Globus pallidus (tissue), 1 donor: Measurements from ENCODE around the gene PDE8A.
A peak's percentile ranks its signal among the peaks of the same experiment; 100 is the strongest.
"Not testable (repeated sequence)": the region's sequence is repeated elsewhere in the genome, so short reads cannot be mapped to it uniquely, and the experiment has no call there.

Experiments
- DNase-seq: peaks from one replicate; pipeline ENCODE4 v3.0.0-alpha.2; 2015; ENCODE audit warnings: low spot score

Gene PDE8A

GRCh38 chr15:85131915-85132314 lies 150.3 kb downstream of the PDE8A start:
- DNase-seq = no peak

DNA sequence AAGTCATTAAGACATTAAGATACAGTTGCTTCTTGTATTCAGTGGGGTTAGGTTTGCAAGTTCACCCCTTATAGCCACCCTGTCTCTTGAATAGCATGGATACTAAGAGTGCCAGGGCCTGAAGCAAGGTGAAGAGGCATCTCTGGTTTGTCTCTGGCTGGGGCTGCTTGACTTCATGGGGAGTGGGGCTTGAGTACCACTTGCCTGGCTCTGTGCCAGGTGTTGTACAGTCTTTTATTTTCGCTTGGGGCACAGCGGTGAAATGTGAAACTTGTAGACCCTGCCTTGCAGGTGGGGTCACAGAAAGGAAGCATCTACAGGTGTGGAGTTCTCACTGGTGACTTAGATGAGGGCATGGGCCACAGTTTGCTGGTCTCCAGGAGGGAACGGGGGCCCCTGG lies 152.1 kb downstream of the PDE8A start:
- DNase-seq = no peak

DNA sequence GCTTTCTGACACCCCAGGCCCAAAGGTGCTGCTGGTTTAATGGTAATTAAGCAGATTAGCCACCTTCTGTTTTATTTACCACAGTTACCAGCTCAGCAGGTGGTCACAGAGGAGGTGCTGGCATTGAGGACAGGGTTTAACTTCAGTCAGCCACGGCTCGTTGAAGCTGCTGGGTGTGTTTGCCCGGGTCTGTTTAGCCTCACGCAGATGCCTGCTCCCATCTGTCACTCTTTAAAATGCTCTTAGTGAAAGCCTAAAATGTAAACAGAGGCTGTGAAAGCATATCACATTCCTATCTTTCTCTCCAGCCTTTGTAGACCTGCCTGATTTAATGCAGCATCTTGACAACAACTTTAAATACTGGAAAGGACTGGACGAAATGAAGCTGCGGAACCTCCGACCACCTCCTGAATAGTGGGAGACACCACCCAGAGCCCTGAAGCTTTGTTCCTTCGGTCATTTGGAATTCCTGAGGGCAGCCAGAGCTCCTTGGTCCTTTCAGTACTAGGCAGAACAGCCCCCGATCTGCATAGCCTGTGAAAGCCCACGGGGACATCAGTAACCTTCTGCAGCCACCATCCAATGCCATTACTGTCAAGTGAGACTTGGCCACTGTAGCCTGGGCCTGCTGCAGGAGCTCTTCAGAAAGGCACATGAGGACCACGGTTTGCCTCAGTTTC lies 156.0 kb downstream of the PDE8A start:
- no peak for DNase-seq

GRCh38 chr15:85139391-85139790 lies 157.7 kb downstream of the PDE8A start:
- DNase-seq = no peak

DNA sequence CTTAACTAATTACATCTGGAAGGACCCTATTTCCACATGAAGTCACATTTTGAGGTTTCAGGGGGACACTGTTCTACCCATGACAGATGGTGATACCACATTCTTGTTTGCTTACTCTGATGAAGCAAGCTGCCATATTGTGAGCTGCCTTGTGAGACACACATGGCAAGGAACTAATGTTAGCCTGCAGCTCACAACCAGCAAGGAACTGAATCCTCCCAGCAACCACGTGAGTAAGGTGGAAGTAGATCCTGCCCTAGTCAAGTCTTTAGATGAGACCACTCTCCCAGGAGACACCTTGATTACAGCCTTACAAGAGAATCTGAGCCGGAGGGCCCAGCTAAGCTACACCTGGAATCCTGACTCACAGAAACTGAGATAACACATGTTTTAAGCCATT lies 160.1 kb downstream of the PDE8A start:
- DNase-seq = no peak

- DNase-seq = no peak
These were observed 160.7 kb downstream of the PDE8A start for GRCh38 chr15:85142312-85142711.

GRCh38 chr15:85149465-85150129 lies 167.9 kb downstream of the PDE8A start:
- DNase-seq = no peak

DNA sequence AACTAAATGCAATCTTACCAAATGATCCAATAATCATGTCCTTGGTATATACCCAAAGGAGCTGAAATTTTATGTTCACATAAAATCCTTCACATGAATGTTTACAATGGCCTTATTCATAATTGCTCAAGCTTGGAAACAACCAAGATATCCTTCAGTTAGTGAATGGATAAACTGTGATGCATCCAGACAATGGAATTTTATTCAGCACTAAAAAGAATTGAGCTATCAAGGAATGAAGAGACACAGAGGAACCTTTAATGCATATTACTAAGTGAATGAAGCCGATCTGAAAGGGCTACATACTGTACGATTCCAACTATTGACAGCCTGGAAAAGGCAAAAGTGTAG lies 168.4 kb downstream of the PDE8A start:
- peak; percentile 53 for DNase-seq

DNA sequence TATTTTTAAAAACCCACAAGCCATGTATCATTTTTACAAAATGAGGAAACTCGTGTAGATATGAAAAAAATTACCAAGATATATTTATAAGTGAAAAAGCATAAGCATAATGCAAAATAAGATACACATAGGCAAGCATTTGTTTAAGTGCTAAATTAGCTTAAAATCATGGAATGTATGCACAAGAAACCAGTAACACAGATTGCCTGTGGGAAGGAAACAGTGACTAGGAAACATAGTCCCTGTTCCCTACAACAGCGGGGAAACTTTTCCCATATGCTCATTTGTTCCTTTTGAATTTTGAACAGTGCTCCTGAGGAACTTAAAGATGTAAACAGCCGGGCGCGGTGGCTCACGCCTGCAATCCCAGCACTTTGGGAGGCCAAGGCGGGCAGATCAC lies 169.5 kb downstream of the PDE8A start:
- no peak for DNase-seq

DNA sequence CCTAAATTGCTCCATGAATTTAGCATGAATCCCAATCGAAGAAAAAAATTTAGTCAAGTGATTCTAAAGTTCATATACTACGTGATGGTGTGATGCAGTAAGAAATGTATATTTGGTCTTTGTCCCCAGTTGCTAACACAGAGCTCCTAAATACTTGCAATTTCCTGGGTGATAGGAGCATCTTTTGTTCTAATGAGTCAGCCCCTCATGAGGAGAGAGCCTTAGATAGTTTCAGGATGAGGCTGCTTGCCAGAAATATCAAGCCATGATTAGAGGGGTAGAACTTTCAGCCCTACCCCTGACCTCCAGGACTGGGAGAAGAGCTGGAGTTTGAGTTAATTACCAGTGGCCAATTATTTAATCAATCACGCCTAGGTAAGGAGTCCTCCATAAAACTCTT lies 170.2 kb downstream of the PDE8A start:
- DNase-seq = no peak

- no peak for DNase-seq
These were observed 172.4 kb downstream of the PDE8A start for GRCh38 chr15:85154061-85154460.

DNA sequence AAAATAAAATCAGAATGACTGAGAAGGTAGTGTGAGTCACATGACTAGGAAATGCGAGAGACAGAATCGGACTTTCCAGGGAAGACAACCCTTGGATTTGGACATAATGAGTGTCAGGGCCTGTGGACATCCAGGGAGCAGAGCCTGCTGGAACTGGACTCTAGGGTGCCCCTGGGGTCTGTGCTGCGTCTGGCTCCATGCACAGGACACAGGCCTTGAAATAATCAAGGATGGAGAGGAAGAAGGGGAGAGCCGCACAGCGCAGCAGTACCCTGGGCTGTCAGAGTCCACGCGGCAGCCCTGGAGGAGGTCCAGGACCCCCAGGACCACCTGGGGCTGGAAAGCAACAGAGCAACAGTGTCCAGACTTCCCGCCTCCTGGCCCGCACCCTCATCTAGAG lies 173.7 kb downstream of the PDE8A start:
- DNase-seq = no peak

GRCh38 chr15:85155857-85156256 lies 174.2 kb downstream of the PDE8A start:
- DNase-seq = no peak

DNA sequence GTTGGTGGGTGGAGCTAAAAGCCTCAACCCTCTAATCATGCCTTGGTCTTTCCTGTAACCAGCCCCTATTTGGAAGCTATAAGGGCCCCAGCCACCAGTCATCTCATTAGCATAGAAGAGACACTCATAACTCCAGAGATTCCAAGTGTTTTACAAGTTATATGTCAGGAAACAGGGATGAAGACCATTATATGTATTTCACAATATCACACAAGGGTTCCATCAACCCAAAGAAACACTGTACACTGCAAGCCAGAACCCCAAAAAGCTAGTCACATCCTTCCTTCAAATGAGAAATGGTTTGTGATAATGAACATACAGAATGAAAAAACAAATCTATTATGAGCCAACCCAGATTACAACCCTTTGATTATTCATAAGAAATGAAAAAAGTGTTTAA lies 175.7 kb downstream of the PDE8A start:
- DNase-seq = no peak

DNA sequence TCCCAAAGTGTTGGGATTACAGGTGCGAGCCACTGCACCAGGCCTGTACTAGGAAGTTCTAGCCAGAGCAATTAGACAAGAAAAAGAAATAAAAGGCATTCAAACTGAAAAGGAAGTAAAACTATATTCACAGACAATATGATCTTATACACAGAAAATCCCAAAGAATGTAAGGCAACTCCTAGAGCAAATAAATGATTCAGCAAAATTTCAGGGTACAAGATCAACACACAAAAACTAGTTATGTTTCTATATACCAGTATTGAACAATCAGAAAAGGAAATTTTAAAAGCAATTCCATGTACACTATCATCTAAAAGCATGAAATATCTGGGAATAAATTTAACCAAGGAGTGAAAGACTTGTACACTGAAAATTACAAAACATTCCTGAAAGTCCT lies 180.6 kb downstream of the PDE8A start:
- no peak for DNase-seq

- no peak for DNase-seq
These were observed 183.3 kb downstream of the PDE8A start for GRCh38 chr15:85164841-85165466.

DNA sequence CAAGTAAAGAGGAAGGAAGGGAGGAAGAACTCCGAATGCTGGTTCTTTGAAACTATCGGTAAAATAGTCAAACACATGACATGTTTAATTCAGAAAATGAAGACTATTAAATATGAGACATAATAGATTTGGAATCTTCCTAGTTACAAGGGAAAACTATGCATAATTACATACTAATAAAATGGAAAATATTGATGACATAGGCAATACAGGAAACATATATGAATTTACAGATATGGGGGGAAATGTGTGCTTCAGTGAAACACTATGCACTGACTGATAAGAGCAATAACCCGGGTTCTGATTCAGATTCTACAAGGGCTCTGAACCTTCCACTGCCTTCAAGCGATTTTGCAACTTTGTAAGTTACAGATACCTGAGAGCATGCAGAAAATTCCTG lies 185.9 kb downstream of the PDE8A start:
- no peak for DNase-seq

- no peak for DNase-seq
These were observed 187.1 kb downstream of the PDE8A start for GRCh38 chr15:85168642-85169173.

DNA sequence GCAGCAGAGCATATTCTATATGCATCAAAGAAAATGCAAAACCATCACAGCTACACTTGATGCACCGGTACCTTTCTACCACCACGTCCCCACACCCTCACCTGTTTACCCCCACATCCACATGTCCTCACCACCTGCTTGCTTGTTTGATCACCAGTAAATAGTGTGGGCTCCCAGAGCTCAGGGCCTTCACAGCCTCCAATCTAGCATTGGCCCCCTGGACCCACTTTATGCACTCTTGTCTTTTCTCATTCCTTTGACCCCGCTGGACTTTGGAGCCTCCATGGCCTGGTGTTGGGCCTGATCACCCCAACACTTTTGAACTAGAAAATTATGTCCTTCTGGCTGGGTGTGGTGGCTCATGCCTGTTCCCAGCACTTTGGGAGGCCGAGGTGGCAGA lies 190.1 kb downstream of the PDE8A start:
- DNase-seq = no peak

DNA sequence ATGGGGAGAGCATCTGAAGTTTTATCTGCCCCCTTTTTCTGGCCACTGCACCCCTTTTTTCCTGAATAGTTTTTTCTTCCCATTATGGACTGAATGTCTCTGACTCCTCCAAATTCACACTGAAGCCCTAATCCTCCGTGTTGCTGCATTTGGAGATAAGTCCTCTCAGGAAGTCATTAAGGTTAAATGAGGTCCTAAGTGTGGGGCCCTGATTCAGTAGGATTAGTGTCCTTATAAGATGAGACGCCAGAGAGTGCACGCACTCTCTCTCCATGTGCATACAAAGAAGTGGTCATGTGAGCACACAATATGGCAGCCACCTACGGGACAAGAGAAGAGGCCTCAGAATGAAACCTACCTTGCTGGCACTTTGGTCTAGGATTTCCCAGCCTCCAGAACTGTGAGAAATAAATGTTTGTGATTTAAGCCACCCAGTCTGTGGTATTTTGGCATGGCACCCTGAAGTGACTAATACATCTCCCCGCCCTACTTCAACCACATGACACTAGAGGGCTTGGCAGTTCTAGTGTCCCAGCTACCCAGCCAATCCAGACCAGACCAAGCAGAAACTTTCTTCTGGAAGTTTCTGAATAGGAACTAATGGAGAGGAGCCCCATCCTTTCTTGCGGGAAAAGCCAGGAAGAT lies 191.3 kb downstream of the PDE8A start:
- no peak for DNase-seq

DNA sequence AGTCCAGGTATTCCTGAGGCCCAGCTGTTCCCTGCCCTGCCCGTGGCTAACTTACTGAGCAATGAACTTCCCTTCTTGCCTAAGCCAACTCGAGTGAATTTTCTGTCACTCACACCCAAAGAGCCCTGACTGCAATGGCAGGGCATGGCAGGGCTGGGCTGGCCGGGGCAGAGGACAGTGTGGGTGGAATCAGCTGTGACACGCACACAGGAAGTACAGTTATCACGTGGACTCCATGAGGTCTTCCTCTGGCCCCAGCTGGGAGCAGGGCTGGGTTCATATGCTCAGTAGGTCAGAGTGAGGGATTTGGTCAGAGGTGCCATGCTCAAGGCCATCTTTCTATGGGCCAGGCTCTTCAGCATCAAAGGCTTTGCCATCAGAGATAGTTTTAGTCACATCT lies 192.0 kb downstream of the PDE8A start:
- not testable (repeated sequence) for DNase-seq

- no peak for DNase-seq
These were observed 192.9 kb downstream of the PDE8A start for GRCh38 chr15:85174521-85174920.

GRCh38 chr15:85177042-85177515 lies 195.4 kb downstream of the PDE8A start:
- DNase-seq = not testable (repeated sequence)
